Fibroblast of lung (primary cell): ENCODE data around the gene CACNA2D3. TPM values are rescaled to one million over a fixed set of nuclear protein-coding genes. Genes with fewer than 3 reads are reported as not detected.

Experiments used
- DNase-seq, 2 donors: peaks; one replicate each; pipeline versions ENCODE4 v3.0.0 to v3.0.0-alpha.2; 2010; ENCODE audit warnings: low read depth in 2 of 2
- H2AFZ ChIP-seq: 2 replicates; pipeline ENCODE4 v1.5.1; 2012; ENCODE audit warnings: low read length, control low read depth, inconsistent platforms
- H3K27ac ChIP-seq: 2 replicates; pipeline ENCODE4 v1.5.1; 2011; ENCODE audit warnings: low read length, control low read depth; ENCODE audit not compliant: insufficient read depth
- H3K27me3 ChIP-seq: 2 replicates; pipeline ENCODE4 v1.5.1; 2011; ENCODE audit warnings: mild to moderate bottlenecking, low read length; ENCODE audit not compliant: control insufficient read depth, insufficient read depth
- H3K36me3 ChIP-seq: 2 replicates; pipeline ENCODE4 v1.5.1; 2011; ENCODE audit warnings: low read length; ENCODE audit not compliant: control insufficient read depth, insufficient read depth
- H3K4me1 ChIP-seq: 2 replicates; pipeline ENCODE4 v1.5.1; 2011; ENCODE audit warnings: low read length; ENCODE audit not compliant: control insufficient read depth, insufficient read depth; ENCODE audit errors: extremely low read depth
- H3K4me2 ChIP-seq: 2 replicates; pipeline ENCODE4 v1.5.1; 2011; ENCODE audit warnings: low read length, control low read depth; ENCODE audit not compliant: insufficient read depth; ENCODE audit errors: extremely low read depth
- H3K4me3 ChIP-seq, 4 experiments: fragments of 200-600 bp in 1 of 4; sonication (generic) in 1 of 4; replicated peaks in 1 of 4; 2 replicates each; pipeline ENCODE4 v1.5.1; 2011 to 2016; ENCODE audit warnings: low read length in 4 of 4, low read depth in 3 of 4, mild to moderate bottlenecking in 3 of 4, control low read depth in 2 of 4, inconsistent platforms in 1 of 4, mixed read lengths in 1 of 4; ENCODE audit not compliant: insufficient read depth in 1 of 4; ENCODE audit errors: control extremely low read depth in 1 of 4
- H3K79me2 ChIP-seq: 2 replicates; pipeline ENCODE4 v1.5.1; 2012; ENCODE audit warnings: mild to moderate bottlenecking, low read length, inconsistent platforms; ENCODE audit not compliant: control insufficient read depth, insufficient read depth
- H3K9ac ChIP-seq: 2 replicates; pipeline ENCODE4 v1.5.1; 2011; ENCODE audit warnings: mild to moderate bottlenecking, low read length, control low read depth; ENCODE audit not compliant: insufficient read depth
- H3K9me3 ChIP-seq: 2 replicates; pipeline ENCODE4 v1.5.1; 2012; ENCODE audit warnings: low read depth, low read length; ENCODE audit not compliant: control insufficient read depth, insufficient read depth
- H4K20me1 ChIP-seq: 2 replicates; pipeline ENCODE4 v1.5.1; 2011; ENCODE audit warnings: low read length; ENCODE audit not compliant: control insufficient read depth, insufficient read depth; ENCODE audit errors: extremely low read depth
- CTCF ChIP-seq, 2 donors: IDR thresholded peaks in 1 of 2; conservative IDR thresholded peaks in 1 of 2; 1 replicate in 1 of 2; 2 replicates in 1 of 2; pipeline ENCODE4 v1.5.1; 2011 to 2012; ENCODE audit warnings: low read length in 2 of 2, control low read depth in 1 of 2, inconsistent platforms in 1 of 2, low read depth in 1 of 2, mild to moderate bottlenecking in 1 of 2
- EZH2 ChIP-seq: IDR thresholded peaks from 2 replicates; pipeline ENCODE4 v1.5.1; 2012; ENCODE audit warnings: low read length, control low read depth, mild to moderate bottlenecking; ENCODE audit errors: missing control alignments
- polyA plus RNA-seq, 2 donors: library from polyadenylated mRNA; depleted of rRNA in 1 of 2; stranded (reverse) in 1 of 2; unstranded in 1 of 2; fragments of >200 nt; gene quantifications; 2 replicates each; pipeline ENCODE4 v1.2.1, GENCODE V29; 2011 to 2012; ENCODE audit warnings: missing spikeins in 1 of 2
- total RNA-seq: library from RNA; depleted of rRNA; stranded (reverse); fragments of >200 nt; gene quantifications from 2 replicates; pipeline ENCODE4 v1.2.1, GENCODE V29; 2014

CACNA2D3 gene
- total and polyA plus RNA-seq, 2 donors (not counting 1 experiment from before 2014, with no cell fraction given): 1.8 to 11.5 TPM

- Histone ChIP-seq H2AFZ (no peak overlapping the region), H3K4me3 (no peak overlapping the region), H3K4me2 (no peak overlapping the region), H3K9ac (no peak overlapping the region), H4K20me1 (no peaks in the 10 kb centered on the region), H3K36me3 (no peaks in the 10 kb centered on the region), H3K27me3 (no peaks in the 10 kb centered on the region), H3K27ac (no peak overlapping the region), H3K79me2 (no peaks in the 10 kb centered on the region), H3K9me3 (no peaks in the 10 kb centered on the region), H3K4me1 (no peaks in the 10 kb centered on the region)
- TF ChIP-seq EZH2 (no peak), CTCF (conservative IDR thresholded peaks at IDR 0.05 in 1 of 2, IDR thresholded peaks at IDR 0.05 in 1 of 2; ENCODE audit: low read depth in 1 of 2, low read length in 2 of 2) (no peak)
- no peak for DNase-seq
Measured at GRCh38 chr3:54515441-54516213, 393.3 kb downstream of the CACNA2D3 start.

GRCh38 chr3:54517424-54517823 lies 395.1 kb downstream of the CACNA2D3 start:
- Histone ChIP-seq H3K79me2 (no peaks in the 10 kb centered on the region), H3K4me1 (no peaks in the 10 kb centered on the region), H3K4me3 (no peak overlapping the region), H3K36me3 (no peaks in the 10 kb centered on the region), H2AFZ (no peak overlapping the region), H4K20me1 (no peaks in the 10 kb centered on the region), H3K27ac (no peak overlapping the region), H3K4me2 (no peak overlapping the region), H3K27me3 (no peaks in the 10 kb centered on the region), H3K9me3 (no peaks in the 10 kb centered on the region), H3K9ac (no peak overlapping the region)
- TF ChIP-seq EZH2 (no peak), CTCF (conservative IDR thresholded peaks at IDR 0.05 in 1 of 2, IDR thresholded peaks at IDR 0.05 in 1 of 2; ENCODE audit: low read depth in 1 of 2, low read length in 2 of 2) (no peak)
- DNase-seq: no peak

- no peak for DNase-seq
- Histone ChIP-seq H3K9me3 (no peaks in the 10 kb centered on the region), H3K79me2 (no peaks in the 10 kb centered on the region), H2AFZ (no peak overlapping the region), H3K36me3 (no peaks in the 10 kb centered on the region), H3K27ac (no peak overlapping the region), H3K4me1 (no peaks in the 10 kb centered on the region), H4K20me1 (no peaks in the 10 kb centered on the region), H3K4me3 (no peak overlapping the region), H3K9ac (no peak overlapping the region), H3K4me2 (no peak overlapping the region), H3K27me3 (no peaks in the 10 kb centered on the region)
- no peak for TF ChIP-seq CTCF (conservative IDR thresholded peaks at IDR 0.05 in 1 of 2, IDR thresholded peaks at IDR 0.05 in 1 of 2; ENCODE audit: low read depth in 1 of 2, low read length in 2 of 2)
- TF ChIP-seq EZH2: no peak
Measured at GRCh38 chr3:54518011-54518675, 395.8 kb downstream of the CACNA2D3 start.
